GM23338 (cell line): ENCODE measurements around the gene NKD1. TPM values are rescaled to one million over a fixed set of nuclear protein-coding genes. Genes with fewer than 3 reads are reported as not detected.

ENCODE experiments used
- ATAC-seq: fragments of 200-7000 bp; cut with Tn5 transposase; 3 replicates; pipeline ENCODE4 v1.9.1; 2020
- DNase-seq: peaks from one replicate; pipeline ENCODE4 v3.0.0-alpha.2; 2015; ENCODE audit warnings: low spot score
- H2AFZ ChIP-seq: fragments of 200-600 bp; sonication (generic); 2 replicates; pipeline ENCODE4 v1.8.0; 2016; ENCODE audit warnings: antibody characterized with exemption, mild to moderate bottlenecking, moderate library complexity
- H3F3A ChIP-seq: fragments of 200-600 bp; sonication (generic); replicated peaks from 2 replicates; pipeline ENCODE4 v1.8.0; 2017; ENCODE audit warnings: antibody characterized with exemption, mixed run types, low read depth
- H3K27ac ChIP-seq: fragments of 200-600 bp; sonication (generic); 2 replicates; pipeline ENCODE4 v1.6.1; 2016; ENCODE audit warnings: low read depth
- H3K27me3 ChIP-seq: fragments of 200-600 bp; sonication (generic); 2 replicates; pipeline ENCODE4 v1.8.0; 2016; ENCODE audit warnings: mild to moderate bottlenecking, mixed run types, moderate library complexity; ENCODE audit not compliant: insufficient read depth
- H3K36me3 ChIP-seq: fragments of 200-600 bp; sonication (generic); 2 replicates; pipeline ENCODE4 v1.8.0; 2016; ENCODE audit warnings: mild to moderate bottlenecking; ENCODE audit not compliant: insufficient read depth
- H3K4me1 ChIP-seq: fragments of 200-600 bp; sonication (generic); 2 replicates; pipeline ENCODE4 v1.8.0; 2016; ENCODE audit warnings: mild to moderate bottlenecking, moderate library complexity; ENCODE audit not compliant: insufficient read depth
- H3K4me2 ChIP-seq: fragments of 200-600 bp; sonication (generic); 2 replicates; pipeline ENCODE4 v1.7.1; 2017; ENCODE audit warnings: mixed run types
- H3K4me3 ChIP-seq: fragments of 200-600 bp; sonication (generic); 2 replicates; pipeline ENCODE4 v1.6.1; 2016; ENCODE audit warnings: mixed run types
- H3K79me2 ChIP-seq: fragments of 200-600 bp; sonication (generic); replicated peaks from 2 replicates; pipeline ENCODE4 v1.8.0; 2017; ENCODE audit warnings: mild to moderate bottlenecking; ENCODE audit not compliant: insufficient read depth
- H3K9me2 ChIP-seq: fragments of 200-600 bp; sonication (generic); 2 replicates; pipeline ENCODE4 v1.8.0; 2017; ENCODE audit not compliant: insufficient read depth
- H4K20me1 ChIP-seq: fragments of 200-600 bp; sonication (generic); replicated peaks from 2 replicates; pipeline ENCODE4 v1.8.0; 2017; ENCODE audit warnings: mild to moderate bottlenecking; ENCODE audit not compliant: insufficient read depth
- H3K27ac Mint-ChIP-seq: 2 replicates; pipeline ENCODE4 v1.8.0; 2020; ENCODE audit warnings: inconsistent platforms, mild to moderate bottlenecking, moderate library complexity, mixed read lengths
- H3K27me3 Mint-ChIP-seq: 3 replicates; pipeline ENCODE4 v1.8.0; 2022; ENCODE audit warnings: low read depth, mild to moderate bottlenecking, moderate library complexity, mixed read lengths, inconsistent platforms; ENCODE audit not compliant: insufficient read depth, poor library complexity
- H3K36me3 Mint-ChIP-seq: 3 replicates; pipeline ENCODE4 v1.8.0; 2021; ENCODE audit warnings: low read depth, mild to moderate bottlenecking, inconsistent platforms, moderate library complexity, mixed read lengths
- H3K4me1 Mint-ChIP-seq: 3 replicates; pipeline ENCODE4 v1.8.0; 2020; ENCODE audit warnings: mild to moderate bottlenecking, inconsistent platforms, mixed read lengths
- H3K4me3 Mint-ChIP-seq: 3 replicates; pipeline ENCODE4 v1.8.0; 2021; ENCODE audit warnings: moderate library complexity, mild to moderate bottlenecking, inconsistent platforms, mixed read lengths
- H3K9me3 Mint-ChIP-seq: 3 replicates; pipeline ENCODE4 v1.8.0; 2020; ENCODE audit warnings: moderate library complexity, mild to moderate bottlenecking, inconsistent platforms, mixed read lengths
- CREB1 ChIP-seq: fragments of 250-450 bp; sonication (Bioruptor Pico); IDR thresholded peaks from 2 replicates; pipeline ENCODE4 v1.5.0; 2020; ENCODE audit warnings: low read depth, mild to moderate bottlenecking, moderate library complexity
- EZH2 ChIP-seq: fragments of 200-600 bp; sonication (generic); IDR thresholded peaks from one replicate; pipeline ENCODE4 v1.8.0; 2017; ENCODE audit warnings: antibody characterized with exemption, mild to moderate bottlenecking, low read depth; ENCODE audit not compliant: unreplicated experiment
- EZH2phosphoT487 ChIP-seq: fragments of 200-600 bp; sonication (generic); IDR thresholded peaks from one replicate; pipeline ENCODE4 v1.8.1; 2018; ENCODE audit warnings: antibody characterized with exemption; ENCODE audit not compliant: unreplicated experiment
- JUNB ChIP-seq: IDR thresholded peaks from one replicate; pipeline ENCODE4 v1.6.1; 2016; ENCODE audit warnings: antibody characterized with exemption; ENCODE audit not compliant: unreplicated experiment
- POLR2AphosphoS5 ChIP-seq: IDR thresholded peaks from 2 replicates; pipeline ENCODE4 v1.6.1; 2016; ENCODE audit warnings: antibody characterized with exemption, low read depth
- ZNF114 ChIP-seq: fragments of 250-450 bp; sonication (Bioruptor Pico); IDR thresholded peaks from 2 replicates; pipeline ENCODE4 v1.5.0; 2020; ENCODE audit warnings: mild to moderate bottlenecking, moderate library complexity
- ZNF331 ChIP-seq: fragments of 250-450 bp; sonication (Bioruptor Pico); IDR thresholded peaks from 2 replicates; pipeline ENCODE4 v1.5.0; 2020; ENCODE audit warnings: low read depth, mild to moderate bottlenecking, moderate library complexity
- polyA plus RNA-seq: library from polyadenylated mRNA; unstranded; fragments of >200 nt; fragmentation: Nextera tagmentation; extraction: Ambion mirVana; gene quantifications from 2 replicates; pipeline ENCODE4 v1.2.1, GENCODE V29; 2016
- total RNA-seq: library from RNA; depleted of rRNA; stranded (reverse); fragments of >200 nt; shearing (Covaris generic); gene quantifications from 2 replicates; pipeline ENCODE4 v1.2.3, GENCODE V29; 2014
- TF ChIP-seq, protein P1 (sequence below): IDR thresholded peaks from 2 replicates; pipeline ENCODE4 v1.6.1; 2016; ENCODE audit warnings: antibody characterized with exemption
- TF ChIP-seq, protein P2 (sequence below): IDR thresholded peaks from one replicate; pipeline ENCODE4 v1.6.1; 2018; ENCODE audit warnings: antibody characterized with exemption; ENCODE audit not compliant: unreplicated experiment
- TF ChIP-seq, protein P3 (sequence below), 2 experiments: fragments of 200-600 bp in 1 of 2; sonication (generic) in 1 of 2; conservative IDR thresholded peaks; 2 replicates each; pipeline versions ENCODE4 v1.5.1 to v1.6.1; 2016 to 2017; ENCODE audit warnings: antibody characterized with exemption in 2 of 2, low read depth in 2 of 2, mild to moderate bottlenecking in 2 of 2, moderate library complexity in 1 of 2

Gene NKD1
- total and polyA plus RNA-seq, 2 experiments from 2014 or later = 2.1 to 2.3 TPM

DNA sequence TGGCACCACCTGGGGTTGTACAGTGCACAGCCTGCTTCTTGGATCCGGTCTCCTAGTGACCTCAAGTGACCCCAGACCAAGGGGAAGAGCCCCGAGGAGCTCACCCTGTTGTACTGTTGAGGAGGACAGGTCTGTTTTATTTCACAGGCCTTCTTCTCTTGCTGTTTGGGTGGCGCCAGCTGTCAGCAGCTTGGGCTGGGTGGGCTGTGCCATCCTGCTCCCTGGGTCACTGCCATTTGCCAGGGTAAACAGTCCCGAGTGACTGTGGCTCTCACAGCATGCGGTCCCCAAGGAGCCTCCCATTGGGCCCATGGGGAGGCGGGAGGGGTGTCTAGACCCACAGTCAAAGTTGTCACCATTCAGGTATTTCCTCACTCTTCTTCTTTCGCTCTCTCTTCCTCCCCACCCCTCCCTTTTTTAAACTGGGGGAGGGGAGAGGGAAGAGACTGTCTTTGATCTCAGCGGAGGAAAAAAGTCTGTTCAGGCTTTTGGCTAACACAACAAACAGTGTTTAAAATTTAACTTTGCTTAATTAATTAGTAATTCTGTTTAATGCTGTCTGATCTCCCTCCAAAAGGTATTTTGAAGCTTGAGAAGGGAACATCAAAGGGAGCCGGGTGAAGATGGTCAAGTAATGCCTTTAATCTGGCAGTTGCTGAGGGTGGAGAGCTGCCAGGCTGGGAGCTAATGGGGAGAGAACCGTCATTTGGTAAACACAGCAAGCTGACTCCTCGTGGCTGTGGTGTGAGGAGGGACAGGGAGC is 68.9 kb downstream of the NKD1 start:
- Mint-ChIP-seq H3K27ac (no peak overlapping the region; the same call in 1 of the 2 replicates), H3K4me3 (no peak overlapping the region), H3K9me3 (no peaks in the 10 kb centered on the region), H3K4me1 (peaks cover 16% of the 10 kb centered on the region), H3K36me3 (no peaks in the 10 kb centered on the region), H3K27me3 (peaks cover 11% of the 10 kb centered on the region)
- no peak overlapping the region for H2AFZ ChIP-seq
- no peaks in the 10 kb centered on the region for H3K27me3 ChIP-seq
- H3K36me3 ChIP-seq = no peaks in the 10 kb centered on the region
- ATAC-seq (peak; percentile 55), DNase-seq (peak; percentile 28)
- H3K4me2 ChIP-seq = no peak overlapping the region
- no peak overlapping the region for H3K4me3 ChIP-seq
- no peaks in the 10 kb centered on the region for H3K9me2 ChIP-seq
- no peaks in the 10 kb centered on the region for H3F3A ChIP-seq
- H4K20me1 ChIP-seq = no peaks in the 10 kb centered on the region
- H3K79me2 ChIP-seq = no peaks in the 10 kb centered on the region
- H3K27ac ChIP-seq = no peak overlapping the region
- H3K4me1 ChIP-seq = peaks cover 3% of the 10 kb centered on the region
- TF ChIP-seq, protein P1, sequence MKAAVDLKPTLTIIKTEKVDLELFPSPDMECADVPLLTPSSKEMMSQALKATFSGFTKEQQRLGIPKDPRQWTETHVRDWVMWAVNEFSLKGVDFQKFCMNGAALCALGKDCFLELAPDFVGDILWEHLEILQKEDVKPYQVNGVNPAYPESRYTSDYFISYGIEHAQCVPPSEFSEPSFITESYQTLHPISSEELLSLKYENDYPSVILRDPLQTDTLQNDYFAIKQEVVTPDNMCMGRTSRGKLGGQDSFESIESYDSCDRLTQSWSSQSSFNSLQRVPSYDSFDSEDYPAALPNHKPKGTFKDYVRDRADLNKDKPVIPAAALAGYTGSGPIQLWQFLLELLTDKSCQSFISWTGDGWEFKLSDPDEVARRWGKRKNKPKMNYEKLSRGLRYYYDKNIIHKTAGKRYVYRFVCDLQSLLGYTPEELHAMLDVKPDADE = no peak
- TF ChIP-seq CREB1 (no peak), EZH2 (no peak), POLR2AphosphoS5 (no peak), ZNF331 (no peak), ZNF114 (CRISPR knock-in tag) (no peak), JUNB (no peak), EZH2phosphoT487 (no peak)
- TF ChIP-seq, protein P2, sequence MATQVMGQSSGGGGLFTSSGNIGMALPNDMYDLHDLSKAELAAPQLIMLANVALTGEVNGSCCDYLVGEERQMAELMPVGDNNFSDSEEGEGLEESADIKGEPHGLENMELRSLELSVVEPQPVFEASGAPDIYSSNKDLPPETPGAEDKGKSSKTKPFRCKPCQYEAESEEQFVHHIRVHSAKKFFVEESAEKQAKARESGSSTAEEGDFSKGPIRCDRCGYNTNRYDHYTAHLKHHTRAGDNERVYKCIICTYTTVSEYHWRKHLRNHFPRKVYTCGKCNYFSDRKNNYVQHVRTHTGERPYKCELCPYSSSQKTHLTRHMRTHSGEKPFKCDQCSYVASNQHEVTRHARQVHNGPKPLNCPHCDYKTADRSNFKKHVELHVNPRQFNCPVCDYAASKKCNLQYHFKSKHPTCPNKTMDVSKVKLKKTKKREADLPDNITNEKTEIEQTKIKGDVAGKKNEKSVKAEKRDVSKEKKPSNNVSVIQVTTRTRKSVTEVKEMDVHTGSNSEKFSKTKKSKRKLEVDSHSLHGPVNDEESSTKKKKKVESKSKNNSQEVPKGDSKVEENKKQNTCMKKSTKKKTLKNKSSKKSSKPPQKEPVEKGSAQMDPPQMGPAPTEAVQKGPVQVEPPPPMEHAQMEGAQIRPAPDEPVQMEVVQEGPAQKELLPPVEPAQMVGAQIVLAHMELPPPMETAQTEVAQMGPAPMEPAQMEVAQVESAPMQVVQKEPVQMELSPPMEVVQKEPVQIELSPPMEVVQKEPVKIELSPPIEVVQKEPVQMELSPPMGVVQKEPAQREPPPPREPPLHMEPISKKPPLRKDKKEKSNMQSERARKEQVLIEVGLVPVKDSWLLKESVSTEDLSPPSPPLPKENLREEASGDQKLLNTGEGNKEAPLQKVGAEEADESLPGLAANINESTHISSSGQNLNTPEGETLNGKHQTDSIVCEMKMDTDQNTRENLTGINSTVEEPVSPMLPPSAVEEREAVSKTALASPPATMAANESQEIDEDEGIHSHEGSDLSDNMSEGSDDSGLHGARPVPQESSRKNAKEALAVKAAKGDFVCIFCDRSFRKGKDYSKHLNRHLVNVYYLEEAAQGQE = no peak
- TF ChIP-seq, protein P3, sequence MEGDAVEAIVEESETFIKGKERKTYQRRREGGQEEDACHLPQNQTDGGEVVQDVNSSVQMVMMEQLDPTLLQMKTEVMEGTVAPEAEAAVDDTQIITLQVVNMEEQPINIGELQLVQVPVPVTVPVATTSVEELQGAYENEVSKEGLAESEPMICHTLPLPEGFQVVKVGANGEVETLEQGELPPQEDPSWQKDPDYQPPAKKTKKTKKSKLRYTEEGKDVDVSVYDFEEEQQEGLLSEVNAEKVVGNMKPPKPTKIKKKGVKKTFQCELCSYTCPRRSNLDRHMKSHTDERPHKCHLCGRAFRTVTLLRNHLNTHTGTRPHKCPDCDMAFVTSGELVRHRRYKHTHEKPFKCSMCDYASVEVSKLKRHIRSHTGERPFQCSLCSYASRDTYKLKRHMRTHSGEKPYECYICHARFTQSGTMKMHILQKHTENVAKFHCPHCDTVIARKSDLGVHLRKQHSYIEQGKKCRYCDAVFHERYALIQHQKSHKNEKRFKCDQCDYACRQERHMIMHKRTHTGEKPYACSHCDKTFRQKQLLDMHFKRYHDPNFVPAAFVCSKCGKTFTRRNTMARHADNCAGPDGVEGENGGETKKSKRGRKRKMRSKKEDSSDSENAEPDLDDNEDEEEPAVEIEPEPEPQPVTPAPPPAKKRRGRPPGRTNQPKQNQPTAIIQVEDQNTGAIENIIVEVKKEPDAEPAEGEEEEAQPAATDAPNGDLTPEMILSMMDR (conservative IDR thresholded peaks at IDR 0.05; ENCODE audit: low read depth in 2 of 2) = no peak
